Thyroid gland (tissue), 4 donors: ENCODE results near the gene KLRC4.

ENCODE experiments used
- CTCF ChIP-seq, 6 experiments: fragments of 200-600 bp in 3 of 6; fragments of 450-650 bp in 3 of 6; sonication (generic) in 3 of 6; IDR thresholded peaks; one replicate each; pipeline ENCODE4 v1.5.1; 2016 to 2019; ENCODE audit warnings: antibody characterized with exemption in 6 of 6, mild to moderate bottlenecking in 2 of 6, inconsistent platforms in 1 of 6, moderate library complexity in 1 of 6
- POLR2A ChIP-seq, 2 donors: fragments of 450-650 bp; IDR thresholded peaks; one replicate each; pipeline ENCODE4 v1.6.1; 2017; ENCODE audit warnings: antibody characterized with exemption in 2 of 2, mild to moderate bottlenecking in 2 of 2, moderate library complexity in 1 of 2

GRCh38 chr12:10366875-10367274, 42.7 kb downstream of the KLRC4 start:
- TF ChIP-seq CTCF (IDR thresholded peaks at IDR 0.05) (peak in 3 of 6 experiments; percentile 17 to 47 (median 23)), POLR2A (IDR thresholded peaks at IDR 0.05) (no peak)
